CD4-positive, alpha-beta T cell treated with Interleukin-1 beta for 1 hour (primary cell): ENCODE data around the gene CEACAM16.

Experiments
- DNase-seq, 2 donors: peaks; one replicate each; pipeline ENCODE4 v3.0.0-alpha.2; 2020 to 2022

CEACAM16 gene

DNA sequence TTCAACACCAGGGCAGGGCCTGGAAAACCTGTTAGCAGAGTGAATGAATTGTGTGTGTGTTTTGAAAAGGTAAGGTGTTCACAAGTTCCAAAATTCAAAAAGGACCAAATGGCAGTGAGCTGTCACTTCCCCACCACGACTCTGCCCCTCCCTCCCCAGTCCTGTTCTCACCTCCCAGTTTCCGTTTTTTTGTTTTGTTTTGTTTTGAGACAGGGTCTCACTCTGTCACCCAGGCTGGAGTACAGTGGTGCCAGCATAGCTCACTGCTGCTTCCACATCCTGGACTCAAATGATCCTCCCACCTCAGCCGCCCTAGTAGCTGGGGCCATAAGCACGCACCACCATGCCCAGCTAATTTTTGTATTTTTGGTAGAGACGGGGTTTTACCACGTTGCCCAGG lies 29.2 kb downstream of the CEACAM16 start:
- no peak for DNase-seq

DNA sequence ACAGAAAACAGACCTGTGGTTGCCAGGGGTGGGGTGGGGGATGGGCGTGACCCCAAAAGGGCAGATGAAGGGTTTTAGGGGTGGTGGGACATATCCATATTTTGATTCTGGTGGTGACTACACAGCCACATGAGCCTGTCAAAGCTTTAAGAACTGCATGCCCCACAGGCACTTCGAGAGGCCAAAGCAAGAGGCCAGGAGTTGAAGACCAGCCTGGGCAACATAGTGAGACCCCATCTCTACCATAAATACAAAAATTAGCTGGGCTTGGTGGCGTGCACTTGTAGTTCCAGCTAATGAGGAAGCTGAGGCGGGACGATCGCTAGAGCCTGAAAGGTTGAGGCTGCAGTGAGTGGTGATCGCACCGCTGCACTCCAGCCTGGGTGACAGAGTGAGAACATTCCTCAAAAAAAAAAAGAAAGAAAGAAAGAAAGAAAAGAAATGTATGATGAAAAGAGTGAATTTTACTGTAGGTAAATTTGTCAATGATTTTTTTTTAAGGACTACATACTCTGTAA lies 30.6 kb downstream of the CEACAM16 start:
- DNase-seq, result no peak

DNA sequence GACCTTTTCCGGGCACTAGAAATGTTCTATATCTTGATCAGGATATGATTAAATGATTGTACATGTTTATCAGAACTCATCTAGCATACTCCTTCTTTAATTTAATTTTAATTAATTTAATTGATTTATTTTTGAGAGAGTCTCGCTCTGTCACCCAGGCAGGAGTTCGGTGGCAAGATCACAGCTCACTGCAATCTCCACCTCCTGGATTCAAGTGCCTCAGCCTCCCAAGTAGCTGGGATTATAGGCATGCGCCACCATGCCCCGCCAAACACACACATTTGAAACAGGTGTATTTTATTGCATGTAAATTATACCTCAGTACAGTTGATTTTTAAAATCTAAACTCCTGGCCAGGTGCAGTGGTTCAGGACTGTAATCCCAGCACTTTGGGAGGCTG lies 32.1 kb downstream of the CEACAM16 start:
- DNase-seq, result no peak

DNA sequence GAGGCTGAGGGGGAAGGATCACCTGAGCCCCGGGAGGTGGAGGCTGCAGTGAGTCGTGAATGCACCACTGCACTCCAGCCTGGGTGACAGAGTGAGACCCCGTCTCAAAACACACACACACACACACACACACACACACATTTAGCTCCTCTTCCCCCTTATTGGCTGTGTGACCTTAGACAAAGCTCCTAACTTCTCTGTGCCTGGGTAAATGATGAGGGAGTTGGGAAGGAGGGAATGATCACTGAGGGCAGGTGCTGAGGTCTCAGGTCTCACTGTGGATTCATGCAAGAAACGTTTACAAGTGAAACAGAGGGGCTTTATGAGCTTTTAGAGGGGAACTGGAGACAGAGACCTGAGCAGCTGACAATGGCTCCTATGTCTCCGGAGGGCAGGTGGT lies 32.7 kb downstream of the CEACAM16 start:
- DNase-seq, result no peak

DNA sequence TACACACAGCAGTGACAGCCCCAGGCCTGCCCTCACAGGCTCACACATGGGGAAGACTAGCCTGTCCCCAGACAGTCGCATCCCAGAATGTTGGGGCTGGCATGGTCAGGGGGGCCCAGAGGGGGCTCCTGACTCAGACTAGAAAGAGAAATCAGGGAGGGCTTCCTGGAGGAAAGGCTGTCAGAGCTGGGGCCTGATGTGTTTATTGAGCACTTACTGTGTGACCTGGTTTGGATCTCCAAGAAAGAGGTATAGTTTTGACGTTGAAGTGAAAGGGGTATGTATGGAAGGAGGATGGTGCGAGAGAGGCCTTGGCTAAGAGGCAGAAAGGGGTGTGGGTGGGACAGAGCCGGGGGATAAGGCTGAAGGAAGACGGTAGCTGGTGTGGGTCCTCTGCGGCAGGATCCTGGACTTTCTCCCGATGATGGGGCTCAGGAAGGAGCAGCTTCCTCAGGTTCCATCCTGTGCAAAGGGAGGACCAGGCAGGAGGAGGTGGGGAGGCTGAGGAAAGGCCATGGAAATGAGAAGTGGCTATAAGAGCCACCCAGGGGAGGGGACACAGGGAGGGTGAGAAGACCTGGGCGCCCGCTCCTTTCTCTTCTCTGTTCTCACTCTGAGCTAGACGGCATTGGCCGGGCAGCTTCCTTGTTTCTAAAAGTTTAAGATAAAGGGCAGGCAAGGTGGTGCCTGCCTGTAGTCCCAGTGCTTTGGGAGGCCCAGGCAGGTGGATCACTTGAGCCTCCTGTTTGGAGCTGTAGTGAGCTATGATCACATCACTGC lies 33.5 kb downstream of the CEACAM16 start:
- no peak for DNase-seq

DNA sequence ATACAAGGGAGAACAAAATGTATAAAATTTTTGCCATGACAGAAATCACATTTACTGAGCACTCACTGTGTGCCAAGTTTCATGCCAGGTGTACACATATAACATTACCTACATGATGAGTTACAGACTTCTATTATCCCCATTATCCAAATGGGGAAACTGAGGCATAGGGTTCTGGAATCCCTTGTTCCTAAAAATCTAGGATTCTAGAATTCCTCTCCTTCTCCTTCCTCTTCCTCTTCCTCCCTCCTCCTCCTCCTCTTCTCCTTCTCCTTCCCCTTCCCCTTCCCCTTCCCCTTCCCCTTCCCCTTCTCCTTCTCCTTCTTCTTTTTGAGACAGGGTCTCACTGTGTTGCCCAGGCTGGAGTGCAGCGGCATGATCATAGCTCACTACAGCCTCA lies 35.4 kb downstream of the CEACAM16 start:
- DNase-seq, result no peak

DNA sequence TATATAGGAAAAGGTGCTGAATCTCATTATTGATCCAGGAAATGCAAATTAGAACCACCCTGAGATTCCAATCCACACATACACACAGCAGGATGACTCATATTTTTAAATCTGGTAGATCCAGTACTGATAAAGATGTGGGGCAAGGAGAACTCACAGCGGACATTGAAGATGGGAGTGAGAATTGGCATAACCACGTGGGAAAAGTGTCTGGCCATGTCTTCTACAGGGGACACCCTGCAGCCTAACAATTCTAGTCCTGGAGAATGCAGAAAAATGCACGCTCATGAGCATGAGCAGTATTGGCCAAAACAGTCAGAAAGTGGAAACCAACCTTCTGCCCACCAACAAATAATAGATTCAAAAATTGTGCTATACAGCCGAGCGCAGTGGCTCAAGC lies 36.1 kb downstream of the CEACAM16 start:
- DNase-seq, result no peak

DNA sequence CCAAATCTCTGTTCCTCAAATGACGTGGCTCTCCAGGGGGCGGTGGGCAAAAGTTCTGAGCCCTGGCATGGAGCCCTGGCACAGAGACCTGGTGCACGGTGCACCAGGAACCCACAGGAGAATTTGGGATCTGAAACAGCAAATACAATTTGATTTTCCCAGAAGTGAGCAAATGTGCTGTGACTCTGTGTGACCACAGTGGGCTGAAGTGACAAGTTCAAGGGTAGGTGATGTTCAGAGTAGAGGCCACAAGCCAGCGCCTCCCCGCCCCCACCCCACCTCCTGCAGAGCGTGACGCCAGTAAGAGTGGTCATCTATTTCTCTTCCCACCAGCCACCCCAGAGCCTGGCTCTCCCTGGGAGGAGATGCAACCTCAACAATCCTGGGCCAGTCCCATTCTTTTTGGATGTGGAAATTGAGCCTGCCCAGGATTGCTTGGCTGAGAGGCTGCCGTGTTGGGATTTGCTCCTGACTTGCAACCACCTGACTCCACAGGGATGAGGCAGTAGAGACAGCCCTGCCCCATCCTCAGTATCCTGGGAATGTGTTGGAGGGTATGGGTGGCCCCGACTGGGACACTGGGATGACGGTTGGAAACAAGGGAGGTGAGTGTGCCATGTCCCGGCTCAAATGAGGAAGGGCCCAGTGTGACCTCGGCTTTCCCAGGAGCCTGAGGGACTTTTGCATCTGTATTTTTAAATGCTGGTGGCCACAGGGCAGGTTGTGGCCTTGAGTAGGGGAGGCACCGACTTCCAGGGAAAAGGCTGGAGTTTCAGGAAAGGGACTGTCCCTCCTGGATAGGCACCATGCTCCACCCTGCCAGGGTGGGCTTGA lies 38.5 kb downstream of the CEACAM16 start:
- DNase-seq, result no peak

DNA sequence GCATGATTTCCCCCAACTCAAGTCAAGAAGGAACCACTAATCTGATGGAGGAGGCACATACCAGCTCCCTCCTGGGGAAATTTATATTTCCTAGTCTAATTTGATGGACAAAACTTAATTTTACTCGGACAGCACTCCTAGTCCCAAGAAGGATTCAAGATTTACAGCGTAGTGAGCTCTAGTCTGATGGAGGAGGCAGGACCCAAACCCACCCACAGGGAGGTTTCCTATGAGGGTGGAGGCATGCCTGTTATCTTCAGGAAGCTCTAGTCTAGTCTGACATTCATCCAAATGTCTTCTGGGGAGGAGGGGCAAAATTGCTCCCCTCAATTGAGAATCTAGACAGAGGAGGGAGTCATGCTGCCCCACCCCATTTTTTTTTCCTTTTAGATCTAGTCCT lies 39.2 kb downstream of the CEACAM16 start:
- DNase-seq, result no peak

DNA sequence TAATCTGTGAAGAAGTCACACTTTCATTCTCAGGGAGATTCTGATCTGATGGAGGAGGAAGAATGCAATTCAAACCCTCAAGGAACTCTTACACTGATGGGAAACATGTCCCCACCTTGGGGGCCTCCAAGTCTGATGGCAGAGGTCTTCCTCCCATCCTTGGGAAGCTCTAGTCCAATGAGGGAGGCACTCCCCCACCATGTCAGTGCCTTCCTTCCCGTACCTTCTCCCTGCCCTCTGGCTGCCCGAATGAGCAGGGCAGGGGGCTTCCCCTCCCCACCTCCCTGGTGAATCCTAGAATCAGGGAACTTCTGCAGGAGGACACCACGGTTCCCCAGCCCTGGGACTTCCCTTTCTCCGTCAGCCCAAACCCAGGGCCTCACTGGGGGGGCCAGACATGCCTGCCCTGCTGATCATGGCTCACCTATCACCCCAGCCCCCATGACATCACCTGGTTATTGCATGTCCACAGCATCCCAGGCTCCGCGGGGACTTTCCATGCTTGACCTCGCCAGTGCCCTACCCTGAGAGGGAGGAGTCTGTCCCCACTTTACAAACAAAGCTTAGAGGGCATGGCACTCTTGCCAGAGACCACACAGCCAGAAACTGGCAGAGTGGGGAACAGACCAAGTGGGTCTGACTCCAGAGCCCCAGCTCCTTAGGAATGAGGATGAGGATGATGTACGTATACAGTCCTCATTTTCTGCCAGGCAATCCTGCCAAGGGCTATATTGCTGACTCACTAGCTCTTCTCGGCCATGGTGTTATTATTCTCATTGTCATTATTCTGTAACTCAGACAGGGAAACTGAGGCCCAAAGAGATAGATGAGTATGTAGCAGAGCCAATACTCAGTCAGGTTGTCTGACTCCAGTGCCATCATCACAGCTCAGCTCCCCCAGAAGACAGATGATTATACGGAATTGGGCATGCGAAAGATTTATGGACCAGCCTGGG lies 39.9 kb downstream of the CEACAM16 start:
- DNase-seq, result peak in 1 of 2 donors; percentile 77

DNA sequence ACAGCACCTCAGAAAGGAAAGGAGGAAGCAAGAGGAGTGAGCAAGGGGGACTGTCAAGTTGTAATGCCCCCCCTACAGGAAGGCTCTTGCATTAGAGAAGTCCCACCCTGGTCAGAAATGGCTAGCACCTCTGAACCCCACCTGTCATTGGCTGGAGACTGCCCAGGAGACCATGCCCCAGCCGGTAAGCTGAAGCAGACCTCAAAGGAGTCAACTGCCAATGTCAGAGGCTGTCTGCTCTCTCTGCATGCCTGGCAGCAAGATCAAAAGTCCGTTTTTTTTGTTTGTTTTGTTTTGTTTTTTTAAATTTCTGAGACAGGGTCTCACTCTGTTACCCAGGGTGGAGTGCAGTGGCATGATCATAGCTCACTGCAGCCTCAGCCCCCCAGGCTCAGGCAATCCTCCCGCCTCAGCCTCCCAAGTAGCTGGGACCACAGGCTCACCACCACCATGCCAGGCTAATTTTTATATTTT lies 41.4 kb downstream of the CEACAM16 start:
- no peak for DNase-seq

DNA sequence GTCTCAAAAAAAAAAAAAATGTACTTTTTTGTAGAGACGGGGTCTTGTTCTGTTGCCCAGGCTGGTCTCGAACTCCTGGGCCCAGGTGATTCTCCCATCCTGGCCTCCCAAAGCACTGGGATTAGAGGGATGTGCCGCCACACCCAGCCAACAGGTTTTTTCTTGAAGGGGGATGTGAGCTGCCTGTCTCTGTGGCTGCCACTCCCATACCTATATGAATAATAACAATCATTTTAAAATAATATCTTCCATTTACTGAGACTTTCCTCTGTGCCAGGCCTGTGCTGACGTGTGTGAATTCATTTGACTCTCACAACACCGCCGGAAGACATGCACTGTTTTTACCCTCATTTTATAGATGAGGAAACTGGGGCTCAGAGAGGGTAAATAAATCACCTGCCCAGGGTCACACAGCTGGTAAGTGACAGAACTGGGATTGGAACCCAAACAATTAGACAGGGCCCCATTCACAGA lies 42.3 kb downstream of the CEACAM16 start:
- DNase-seq, result no peak

DNA sequence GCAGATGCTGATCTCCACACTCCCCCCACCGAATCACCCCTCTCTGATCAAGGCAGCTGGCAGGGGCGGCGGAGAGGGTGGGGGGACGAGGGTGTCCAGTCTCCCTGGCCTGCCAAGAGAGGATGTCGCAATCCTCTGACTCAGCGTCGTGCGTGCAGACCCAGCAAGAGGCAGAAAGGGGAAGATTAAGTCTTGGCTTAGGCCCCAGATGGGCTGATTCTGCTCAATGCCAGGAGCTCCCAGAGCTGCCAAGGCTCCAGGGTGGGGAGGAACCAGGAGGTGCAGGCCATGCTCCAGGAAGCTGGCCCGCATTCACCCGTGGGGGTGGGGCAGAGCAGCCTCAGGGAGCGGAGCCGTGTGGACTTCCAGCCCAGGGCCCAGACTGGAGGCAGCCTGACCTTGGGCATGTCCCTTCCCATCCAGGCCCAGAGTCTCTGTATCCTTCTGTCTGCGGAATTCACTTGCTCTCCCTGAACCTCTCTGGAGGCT lies 42.9 kb downstream of the CEACAM16 start:
- peak in 1 of 2 donors; percentile 84 for DNase-seq

DNA sequence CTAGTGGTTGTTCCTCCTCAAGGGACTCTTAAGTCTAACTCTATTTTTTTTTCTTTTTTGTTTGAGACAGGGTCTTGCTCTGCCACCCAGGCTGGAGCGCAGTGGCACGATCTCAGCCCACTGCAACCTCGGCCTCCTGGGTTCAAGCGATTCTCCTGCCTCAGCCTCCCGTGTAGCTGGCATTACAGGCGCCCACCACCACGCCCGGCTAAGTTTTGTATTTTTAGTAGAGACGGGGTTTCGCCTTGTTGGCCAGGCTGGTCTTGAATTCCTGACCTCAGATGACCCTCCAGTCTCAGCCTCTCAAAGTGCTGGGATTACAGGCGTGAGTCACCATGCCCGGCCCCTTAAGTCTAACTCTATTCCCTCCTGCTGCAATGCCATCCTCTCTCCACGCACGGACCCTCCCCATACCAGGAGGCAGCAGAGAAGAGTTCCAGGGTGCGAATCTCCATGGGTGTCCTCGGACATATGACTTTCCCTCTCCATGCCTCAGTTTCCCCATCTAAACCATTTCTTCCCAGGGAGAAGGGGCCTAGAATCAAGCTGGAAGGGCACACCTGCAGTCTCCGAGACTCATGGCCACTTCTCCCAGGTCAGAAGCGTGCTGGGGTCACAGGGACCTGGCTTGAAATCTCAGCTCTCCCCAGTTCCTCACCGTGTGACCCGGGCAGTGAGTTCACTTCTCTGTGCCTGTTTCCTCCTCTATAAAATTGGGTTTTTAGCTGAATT lies 43.5 kb downstream of the CEACAM16 start:
- DNase-seq, result no peak

DNA sequence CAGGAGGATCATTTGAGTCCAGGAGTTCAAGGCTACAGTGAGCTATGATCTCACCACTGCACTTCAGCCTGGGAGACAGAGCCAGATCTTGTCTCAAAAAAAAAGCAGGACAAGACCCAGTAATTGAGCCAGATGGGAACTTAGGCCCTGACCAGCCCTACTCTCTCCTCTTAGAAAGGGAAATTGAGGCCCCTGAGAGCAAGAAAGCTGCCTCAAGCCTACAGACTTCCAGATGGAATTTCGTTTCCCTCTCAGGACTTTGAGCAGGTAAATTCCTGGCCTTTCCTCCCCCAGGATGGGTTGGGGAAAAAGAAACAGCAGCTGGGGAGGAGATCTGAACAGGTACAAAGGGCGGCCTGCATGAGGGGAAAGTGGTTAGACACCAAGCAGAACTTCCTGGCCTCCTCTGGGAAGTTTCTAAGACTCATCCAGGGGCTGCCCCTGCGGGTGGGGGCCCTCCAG lies 46.0 kb downstream of the CEACAM16 start:
- no peak for DNase-seq

DNA sequence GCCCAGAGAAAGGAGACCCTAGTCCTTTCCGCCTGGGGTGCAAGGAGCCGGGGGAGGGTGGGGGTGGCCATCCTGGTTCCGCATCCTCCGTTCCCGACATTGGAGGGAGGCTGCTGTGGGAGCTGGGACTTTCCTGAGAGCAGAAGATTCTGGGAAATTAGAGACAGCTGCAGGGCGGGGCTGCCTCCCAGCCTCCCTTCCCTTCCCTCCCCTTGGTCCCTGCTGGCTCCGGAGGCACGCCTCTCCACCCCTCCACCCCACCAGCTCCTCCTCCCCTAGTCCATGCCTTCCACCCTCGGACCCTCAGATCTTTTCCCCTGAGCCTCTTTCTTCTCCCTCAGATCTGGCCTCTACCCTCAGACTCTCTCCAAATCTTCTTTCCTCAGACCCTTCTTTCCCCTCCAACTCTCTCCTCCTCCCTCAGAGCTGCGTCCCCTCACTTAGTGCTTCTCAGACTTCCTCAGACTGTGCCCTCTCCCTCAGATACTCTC lies 46.4 kb downstream of the CEACAM16 start:
- DNase-seq, result no peak

DNA sequence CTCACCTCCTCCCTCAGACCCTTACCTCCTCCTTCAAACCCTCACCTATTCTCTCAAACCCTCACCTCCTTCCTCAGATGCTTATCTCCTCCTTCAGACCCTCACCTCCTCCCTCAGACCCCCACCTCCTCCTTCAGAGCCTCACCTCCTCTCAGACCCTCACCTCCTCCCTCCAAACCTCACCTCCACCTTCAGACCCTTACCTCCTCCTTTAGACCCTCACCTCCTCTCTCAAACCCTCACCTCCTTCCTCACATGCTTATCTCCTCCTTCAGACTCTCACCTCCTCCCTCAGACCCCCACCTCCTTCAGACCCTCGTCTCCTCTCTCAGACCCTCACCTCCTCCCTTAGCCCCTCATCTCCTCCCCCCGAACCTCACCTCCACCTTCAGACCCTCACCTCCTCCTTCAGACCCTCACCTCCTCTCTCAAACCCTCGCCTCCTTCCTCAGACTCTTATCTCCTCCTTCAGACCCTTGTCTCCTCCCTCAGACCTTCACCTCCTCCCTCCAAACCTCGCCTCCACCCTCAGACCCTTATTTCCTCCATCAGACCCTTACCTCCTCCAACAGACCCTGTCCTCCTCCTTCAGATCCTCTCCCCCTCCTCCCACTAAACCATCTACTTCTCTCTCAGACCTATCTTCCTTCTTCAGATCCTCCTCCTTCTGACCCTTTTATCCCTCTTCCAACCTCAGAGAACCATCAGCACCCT lies 47.1 kb downstream of the CEACAM16 start:
- DNase-seq, result no peak

DNA sequence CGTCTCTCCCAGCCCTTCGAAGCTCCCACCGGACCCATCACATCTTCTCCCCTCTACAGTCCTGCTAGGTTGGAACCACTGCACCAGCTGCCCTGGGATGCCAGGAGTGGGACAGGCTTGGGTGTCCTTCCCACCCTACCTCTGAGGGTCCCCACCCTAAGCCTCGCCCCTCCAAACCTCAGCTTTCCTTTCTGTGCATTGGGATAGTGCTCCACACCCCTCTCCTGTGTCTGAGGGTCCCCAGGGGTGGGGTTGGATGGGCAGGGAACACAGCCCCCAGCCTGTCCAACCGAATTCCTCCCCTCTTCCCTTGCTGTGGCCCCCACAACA lies 47.6 kb downstream of the CEACAM16 start:
- DNase-seq, result no peak

DNA sequence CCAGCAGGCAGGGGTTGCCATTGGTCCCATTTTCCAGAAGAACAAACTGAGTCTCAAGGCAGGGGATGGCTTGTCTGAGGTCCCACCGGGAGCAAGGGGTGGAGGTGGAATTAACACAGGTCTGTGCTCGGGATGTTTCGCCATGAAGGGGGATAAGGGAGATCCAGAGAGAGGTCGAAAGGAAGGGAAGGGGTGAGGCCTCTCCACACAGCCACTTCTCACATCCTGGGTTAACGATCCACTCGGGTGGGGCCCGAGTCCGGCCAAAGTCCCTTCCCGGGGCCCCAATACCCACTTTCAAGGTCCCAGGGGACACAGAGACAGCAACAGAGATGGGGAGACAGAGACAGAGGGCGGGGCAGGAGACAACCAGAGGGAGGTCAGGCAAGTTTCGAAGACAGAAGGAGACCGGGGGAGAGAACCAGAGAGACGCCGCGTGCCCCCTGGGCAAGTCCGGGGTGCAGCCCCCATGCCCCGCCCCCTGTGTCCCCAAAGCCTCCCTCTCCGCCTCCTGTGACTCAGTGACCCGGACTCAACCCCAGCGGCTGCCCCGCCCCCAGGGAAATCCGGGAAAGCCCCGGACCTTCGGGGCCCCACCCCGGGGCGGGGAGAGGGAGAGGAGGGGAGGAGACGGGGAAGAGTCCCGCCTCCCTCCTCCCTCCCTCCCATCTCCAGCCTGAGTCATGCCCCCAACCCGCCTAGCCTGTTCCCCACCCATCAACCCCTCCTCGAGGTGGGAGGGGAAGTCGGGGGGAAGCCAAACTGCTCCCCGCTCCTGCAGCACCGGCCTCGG lies 48.2 kb downstream of the CEACAM16 start:
- DNase-seq, result peak; percentile 94 to 95
